Measurements from ENCODE around the gene SLC39A13.

SLC39A13 gene

GRCh38 chr11:47384498-47384897 is 23.9 kb upstream of the SLC39A13 start:
- no peak for DNase-seq (ENCODE audit: low read depth in 3 of 3)

- no peak for DNase-seq (ENCODE audit: low read depth in 3 of 3)
These were observed 20.3 kb upstream of the SLC39A13 start for GRCh38 chr11:47387944-47388696.

- DNase-seq (ENCODE audit: low read depth in 3 of 3) = no peak
These were observed 19.5 kb upstream of the SLC39A13 start for GRCh38 chr11:47388697-47389576.

GRCh38 chr11:47389577-47390421 is 18.6 kb upstream of the SLC39A13 start:
- no peak for DNase-seq (ENCODE audit: low read depth in 3 of 3)

GRCh38 chr11:47390422-47390760 is 18.0 kb upstream of the SLC39A13 start:
- DNase-seq (ENCODE audit: low read depth in 3 of 3) = no peak

- DNase-seq (ENCODE audit: low read depth in 3 of 3) = no peak
These were observed 17.3 kb upstream of the SLC39A13 start for GRCh38 chr11:47391077-47391583.

GRCh38 chr11:47391711-47392432 is 16.5 kb upstream of the SLC39A13 start:
- no peak for DNase-seq (ENCODE audit: low read depth in 3 of 3)

- no peak for DNase-seq (ENCODE audit: low read depth in 3 of 3)
These were observed 15.7 kb upstream of the SLC39A13 start for GRCh38 chr11:47392546-47393162.

GRCh38 chr11:47393163-47394049 is 15.0 kb upstream of the SLC39A13 start:
- no peak for DNase-seq (ENCODE audit: low read depth in 3 of 3)

GRCh38 chr11:47394050-47394321 is 14.4 kb upstream of the SLC39A13 start:
- no peak for DNase-seq (ENCODE audit: low read depth in 3 of 3)

- DNase-seq (ENCODE audit: low read depth in 3 of 3) = peak in 2 of 3 experiments; percentile 27 to 37
These were observed 13.8 kb upstream of the SLC39A13 start for GRCh38 chr11:47394322-47395222.

- DNase-seq (ENCODE audit: low read depth in 3 of 3) = no peak
These were observed 13.0 kb upstream of the SLC39A13 start for GRCh38 chr11:47395223-47396048.

- no peak for DNase-seq (ENCODE audit: low read depth in 3 of 3)
These were observed 12.4 kb upstream of the SLC39A13 start for GRCh38 chr11:47396049-47396320.

- DNase-seq (ENCODE audit: low read depth in 3 of 3) = no peak
These were observed 10.4 kb upstream of the SLC39A13 start for GRCh38 chr11:47398011-47398410.

- DNase-seq (ENCODE audit: low read depth in 3 of 3) = no peak
These were observed 9.8 kb upstream of the SLC39A13 start for GRCh38 chr11:47398551-47398950.

GRCh38 chr11:47399860-47400767 is 8.3 kb upstream of the SLC39A13 start:
- no peak for DNase-seq (ENCODE audit: low read depth in 3 of 3)

- DNase-seq (ENCODE audit: low read depth in 3 of 3) = no peak
These were observed 7.6 kb upstream of the SLC39A13 start for GRCh38 chr11:47400768-47401279.

Data from stimulated activated CD4-positive, alpha-beta T cell treated with anti-CD3 and anti-CD28 coated beads, TNF-alpha, amount 100 ng/mL, for 4 hours (primary cell).